Skin epidermis (tissue), 12 donors: ENCODE results near the gene EID2B.
A peak's percentile ranks its signal among the peaks of the same experiment; 100 is the strongest.

Experiments
- H3K27ac ChIP-seq, 21 experiments: fragments of 200-600 bp; sonication (generic) in 11 of 21; one replicate each; pipeline ENCODE4 v1.5.0; 2020; ENCODE audit warnings: mild to moderate bottlenecking in 3 of 21, inconsistent platforms in 2 of 21, moderate library complexity in 2 of 21
- H3K4me3 ChIP-seq, 7 experiments: fragments of 200-600 bp; sonication (generic) in 2 of 7; one replicate each; pipeline ENCODE4 v1.5.0; 2020; ENCODE audit warnings: inconsistent platforms in 2 of 7, mild to moderate bottlenecking in 2 of 7, moderate library complexity in 1 of 7

The EID2B gene

DNA sequence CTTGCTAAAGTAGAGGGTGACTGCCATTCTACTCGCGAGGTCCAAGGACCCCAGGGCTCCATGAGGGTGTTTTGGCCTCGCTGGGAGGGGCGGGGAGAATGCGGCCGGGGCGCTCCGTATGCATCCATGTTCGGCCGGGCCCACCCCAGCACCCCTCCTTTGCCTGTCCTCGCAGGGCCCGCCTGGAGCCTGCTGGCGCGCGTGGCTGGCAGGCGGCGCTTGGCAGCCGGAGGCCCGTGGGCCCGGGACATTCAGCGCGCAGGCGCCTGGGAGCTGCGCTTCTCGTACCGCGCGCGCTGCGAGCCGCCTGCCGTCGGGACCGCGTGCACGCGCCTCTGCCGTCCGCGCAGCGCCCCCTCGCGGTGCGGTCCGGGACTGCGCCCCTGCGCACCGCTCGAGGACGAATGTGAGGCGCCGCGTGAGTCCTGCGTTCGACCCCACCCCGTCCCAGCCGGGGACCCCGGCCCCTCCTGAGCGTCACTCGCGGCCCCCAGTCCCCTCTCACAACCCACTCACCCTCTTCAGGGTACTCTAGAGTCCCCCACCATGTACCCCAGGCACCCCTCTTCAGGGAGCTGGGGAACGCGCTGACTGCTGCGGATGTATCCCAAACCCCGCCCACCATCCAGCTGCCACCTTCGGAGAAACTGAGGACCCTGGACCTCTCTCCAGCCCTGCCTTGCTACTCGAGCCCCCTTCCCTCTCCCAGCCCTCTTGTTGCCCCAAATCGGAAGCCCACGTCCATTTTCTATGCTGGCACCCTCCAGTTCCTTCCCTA is 29.8 kb downstream of the EID2B start:
- H3K4me3 ChIP-seq: no peak overlapping the region

DNA sequence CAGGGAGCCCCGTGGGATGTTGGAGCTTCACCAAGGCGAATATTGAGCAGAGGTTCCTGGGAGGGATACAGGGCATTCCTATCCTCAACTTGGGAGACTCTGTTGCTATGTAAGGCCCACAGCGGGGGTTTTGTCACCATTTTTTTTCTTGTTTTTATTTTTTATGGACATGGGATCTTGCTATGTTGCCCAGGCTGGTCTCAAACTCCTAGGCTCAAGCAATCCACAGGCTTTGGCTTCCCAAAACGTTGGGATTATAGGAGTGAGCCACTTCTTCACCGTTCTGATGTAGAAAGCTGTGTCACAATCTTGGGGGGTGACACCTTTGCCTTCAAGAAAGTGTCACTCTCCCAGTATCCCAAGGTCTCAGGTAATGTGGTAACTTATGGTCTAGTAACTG is 31.3 kb downstream of the EID2B start:
- Histone ChIP-seq H3K27ac (no peak overlapping the region), H3K4me3 (no peak overlapping the region)

More for the DNA sequence above, 29.8 kb downstream of the EID2B start:
- H3K27ac ChIP-seq: no peak overlapping the region

DNA sequence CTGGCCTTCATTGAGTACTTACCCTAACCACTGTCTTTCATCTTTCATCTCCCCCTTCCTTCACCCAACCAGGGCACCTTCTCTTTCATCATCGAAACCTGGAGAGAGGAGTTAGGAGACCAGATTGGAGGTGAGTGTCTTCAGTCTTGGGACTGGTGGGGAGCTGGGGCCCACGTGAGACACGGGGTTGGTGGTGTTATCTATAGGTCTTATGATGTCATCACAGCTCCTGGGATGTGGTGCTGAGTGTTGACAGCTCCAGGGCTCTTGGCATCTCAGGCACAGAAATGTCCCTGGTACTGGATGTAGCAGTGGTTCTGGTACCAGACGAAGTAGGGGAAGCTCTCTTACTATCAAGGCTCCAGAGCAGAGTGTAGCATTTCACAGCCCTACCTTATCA is 32.1 kb downstream of the EID2B start:
- Histone ChIP-seq H3K27ac (no peak overlapping the region), H3K4me3 (no peak overlapping the region)

DNA sequence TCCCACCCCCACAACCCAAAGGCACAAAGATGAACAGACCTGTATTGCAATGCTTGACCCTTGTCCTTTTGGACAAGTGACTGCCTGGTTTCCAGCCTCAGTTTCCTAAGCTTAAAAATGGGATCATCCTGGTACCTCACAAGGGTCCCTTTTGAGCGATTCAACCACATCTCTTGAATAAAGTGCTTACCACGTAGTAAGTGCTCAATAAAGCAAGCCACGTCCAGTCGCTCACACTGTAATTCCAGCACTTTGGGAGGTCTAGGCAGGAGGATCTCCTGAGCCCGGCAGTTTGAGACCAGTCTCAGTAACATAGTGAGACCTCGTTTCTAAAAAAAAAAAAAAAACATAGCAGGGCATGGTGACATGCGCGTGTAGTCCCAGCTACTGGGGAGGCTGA is 32.7 kb downstream of the EID2B start:
- H3K4me3 ChIP-seq: no peak overlapping the region
- no peak overlapping the region for H3K27ac ChIP-seq

DNA sequence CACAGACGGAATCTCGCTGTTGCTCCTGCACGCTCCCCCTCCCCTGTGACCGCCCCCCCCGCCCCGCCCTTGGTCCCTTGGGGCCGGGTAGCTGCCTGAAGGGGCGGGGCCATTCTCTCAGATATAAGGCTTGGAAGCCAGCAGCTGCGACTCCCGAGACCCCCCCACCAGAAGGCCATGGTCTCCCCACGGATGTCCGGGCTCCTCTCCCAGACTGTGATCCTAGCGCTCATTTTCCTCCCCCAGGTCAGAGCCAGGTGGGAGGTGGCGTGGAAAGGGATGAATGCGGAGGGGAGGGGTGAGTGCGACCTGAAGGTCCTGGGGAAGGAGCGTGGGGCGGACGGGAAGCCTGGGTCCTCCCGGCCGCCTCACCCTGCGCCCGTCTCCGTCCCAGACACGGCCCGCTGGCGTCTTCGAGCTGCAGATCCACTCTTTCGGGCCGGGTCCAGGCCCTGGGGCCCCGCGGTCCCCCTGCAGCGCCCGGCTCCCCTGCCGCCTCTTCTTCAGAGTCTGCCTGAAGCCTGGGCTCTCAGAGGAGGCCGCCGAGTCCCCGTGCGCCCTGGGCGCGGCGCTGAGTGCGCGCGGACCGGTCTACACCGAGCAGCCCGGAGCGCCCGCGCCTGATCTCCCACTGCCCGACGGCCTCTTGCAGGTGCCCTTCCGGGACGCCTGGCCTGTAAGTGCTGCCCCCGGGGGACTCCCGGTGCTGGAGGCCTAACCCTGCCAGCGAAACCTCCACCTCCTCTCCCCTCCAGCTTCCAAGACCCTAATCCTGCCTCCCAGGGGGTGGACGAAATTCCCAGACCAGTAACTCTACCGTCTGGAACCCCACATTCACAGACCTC is 33.6 kb downstream of the EID2B start, which contains the start of gene DLL3:
Gene DLL3, plus strand, starts transcription at position 150 of the 845 bp plus-strand sequence. Its CDS starts 28 bp downstream, at position 178.
- H3K27ac ChIP-seq: no peak within 1 kb of the TSS

DNA sequence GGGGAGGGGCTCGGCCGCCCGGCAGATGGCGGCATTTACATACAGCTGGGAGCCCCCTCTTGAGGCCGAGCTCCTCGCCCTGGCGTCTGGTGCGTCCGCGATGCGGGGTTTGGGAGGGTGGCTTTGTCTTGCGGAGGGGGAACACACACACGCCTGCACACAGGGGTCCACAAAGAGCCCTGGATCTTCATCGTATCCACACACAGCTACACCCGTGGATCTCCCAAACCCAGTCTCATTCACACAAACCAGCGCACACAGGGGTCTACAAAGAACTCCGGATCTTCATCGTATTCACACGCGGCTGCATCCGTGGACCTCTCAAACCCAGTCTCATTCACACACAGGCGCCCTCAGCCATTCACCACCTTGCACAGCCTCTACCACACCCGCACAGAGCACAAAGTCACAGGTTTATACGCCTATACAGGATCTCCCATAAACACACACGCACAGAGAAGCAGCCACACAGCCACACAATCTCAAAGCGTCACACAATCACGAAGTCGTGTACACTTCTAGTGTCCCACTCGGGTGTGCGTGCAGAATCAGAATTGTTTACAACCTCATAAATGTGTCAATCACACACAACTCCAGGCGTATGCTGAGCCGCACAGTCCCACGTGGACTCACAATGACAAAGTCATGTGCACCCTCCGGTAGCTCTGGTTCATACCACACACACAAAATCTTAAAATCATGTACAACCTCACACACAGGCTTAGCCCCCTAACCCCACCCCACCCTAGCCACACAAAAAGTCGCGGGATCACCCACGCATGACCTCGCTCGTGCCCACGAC is 34.5 kb downstream of the EID2B start:
- no peak overlapping the region for H3K27ac ChIP-seq
- no peak overlapping the region for H3K4me3 ChIP-seq

More for the DNA sequence above, 33.6 kb downstream of the EID2B start, which contains the start of gene DLL3:
- H3K4me3 ChIP-seq: no peak within 1 kb of the TSS

DNA sequence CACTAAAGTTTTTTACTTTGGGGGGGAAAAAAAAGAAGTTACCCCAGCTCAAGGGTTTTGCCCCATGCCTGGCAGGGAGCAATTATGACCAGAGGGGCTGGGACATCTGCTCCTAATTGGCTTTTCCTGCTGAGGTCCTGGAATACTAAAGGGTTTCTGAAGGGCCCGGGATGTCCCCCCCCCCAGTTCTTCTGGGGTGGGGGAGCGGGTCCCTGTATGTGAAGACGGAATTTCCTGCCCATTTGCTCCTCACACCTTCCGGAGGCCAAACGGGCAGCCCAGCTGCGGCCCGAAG is 35.0 kb downstream of the EID2B start:
- Histone ChIP-seq H3K27ac (no peak overlapping the region), H3K4me3 (no peak overlapping the region)

DNA sequence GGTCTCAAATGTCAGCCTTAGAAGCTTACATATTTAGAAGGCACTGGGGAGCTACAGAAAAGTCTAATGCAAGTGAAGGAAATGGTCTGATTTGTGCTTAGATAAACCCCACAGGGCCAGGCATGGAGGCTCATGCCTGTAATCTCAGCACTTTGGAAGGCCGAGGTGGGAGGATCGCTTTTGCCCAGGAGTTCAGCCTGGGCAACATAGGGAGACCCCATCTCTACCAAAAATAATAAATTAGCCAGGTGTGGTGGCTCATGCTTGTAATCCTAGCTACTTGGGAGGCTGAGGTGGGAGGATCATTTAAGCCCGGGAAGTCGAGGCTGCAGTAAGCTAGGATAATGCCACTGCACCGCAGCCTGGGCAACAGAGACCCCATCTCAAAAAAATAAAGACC is 36.6 kb downstream of the EID2B start:
- no peak overlapping the region for H3K27ac ChIP-seq
- no peak overlapping the region for H3K4me3 ChIP-seq

DNA sequence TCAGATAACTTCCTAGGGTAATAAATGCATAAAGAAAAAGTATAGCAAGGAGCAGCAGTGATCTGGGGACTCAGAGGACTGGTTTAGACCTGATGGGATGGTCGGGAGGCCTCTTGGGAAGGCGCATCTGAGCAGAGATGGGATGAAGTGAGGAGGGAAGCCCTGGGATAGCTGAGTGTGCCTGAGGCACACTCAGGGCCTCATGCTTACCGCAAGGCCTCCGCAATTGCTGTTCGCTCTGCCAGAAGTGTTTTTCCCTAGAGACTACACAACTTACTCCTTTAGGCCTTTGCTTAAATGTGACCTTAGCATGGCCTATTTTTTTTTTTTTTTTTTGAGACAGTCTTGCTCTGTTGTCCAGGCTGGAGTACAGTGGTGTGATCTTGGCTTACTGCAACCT is 38.0 kb downstream of the EID2B start:
- H3K4me3 ChIP-seq: no peak overlapping the region
- no peak overlapping the region for H3K27ac ChIP-seq

DNA sequence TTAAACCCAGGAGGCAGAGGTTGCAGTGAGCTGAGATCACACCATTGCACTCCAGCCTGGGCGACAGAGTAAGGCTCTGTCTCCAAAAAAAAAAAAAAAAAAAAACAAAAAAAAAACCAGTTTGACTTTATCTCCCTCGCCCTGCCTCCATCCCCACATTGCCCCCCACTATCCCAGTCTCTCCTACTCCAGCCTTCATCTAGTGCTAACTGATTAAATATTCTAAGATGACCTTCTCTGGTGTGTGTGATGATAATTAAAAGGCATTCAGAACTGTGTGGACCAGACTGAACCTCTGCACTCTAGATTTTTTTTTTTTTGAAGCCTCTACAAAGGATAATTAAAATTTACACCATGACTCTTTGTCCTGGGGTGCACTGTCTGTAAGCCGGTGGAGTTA is 39.9 kb downstream of the EID2B start:
- H3K27ac ChIP-seq: no peak overlapping the region
- no peak overlapping the region for H3K4me3 ChIP-seq

DNA sequence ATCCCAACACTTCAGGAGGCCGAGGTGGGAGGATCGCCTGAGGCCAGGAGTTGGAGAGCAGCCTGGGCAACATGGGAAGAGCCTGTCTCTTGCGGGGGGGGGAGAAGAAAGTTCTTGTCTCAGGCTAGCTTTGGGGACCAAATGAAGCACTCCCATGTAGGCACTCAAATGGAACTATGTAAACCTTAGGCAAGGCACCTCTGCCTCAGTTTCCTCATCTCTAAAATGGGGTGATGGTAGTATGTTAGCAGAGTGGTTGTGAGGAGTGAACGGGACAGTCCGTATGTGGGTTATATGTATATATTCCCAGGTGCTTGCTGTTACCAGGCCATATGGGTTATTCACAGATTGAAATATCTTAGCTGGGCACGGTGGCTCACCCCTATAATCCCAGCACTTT is 40.4 kb downstream of the EID2B start:
- Histone ChIP-seq H3K4me3 (no peak overlapping the region), H3K27ac (no peak overlapping the region)

DNA sequence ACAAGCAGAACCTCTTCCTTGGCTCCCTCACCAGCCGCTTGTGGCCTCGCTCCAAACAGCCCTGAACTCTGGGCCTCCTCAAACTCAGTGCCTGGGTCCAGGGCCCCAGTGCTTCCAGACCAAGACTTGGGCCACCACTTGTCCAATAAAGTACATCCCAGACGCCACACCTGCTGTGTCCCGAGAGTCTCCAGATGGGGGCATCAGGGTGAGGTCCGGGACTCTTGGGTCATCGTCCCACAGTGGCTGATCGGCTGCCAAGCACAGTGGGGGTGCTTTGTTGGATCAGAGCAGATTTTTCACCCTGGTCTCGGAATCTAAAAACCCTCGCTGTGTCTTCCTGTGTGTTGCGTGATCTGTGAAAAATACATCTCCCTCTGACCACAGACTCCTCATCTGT is 42.9 kb downstream of the EID2B start:
- Histone ChIP-seq H3K27ac (no peak overlapping the region), H3K4me3 (no peak overlapping the region)

DNA sequence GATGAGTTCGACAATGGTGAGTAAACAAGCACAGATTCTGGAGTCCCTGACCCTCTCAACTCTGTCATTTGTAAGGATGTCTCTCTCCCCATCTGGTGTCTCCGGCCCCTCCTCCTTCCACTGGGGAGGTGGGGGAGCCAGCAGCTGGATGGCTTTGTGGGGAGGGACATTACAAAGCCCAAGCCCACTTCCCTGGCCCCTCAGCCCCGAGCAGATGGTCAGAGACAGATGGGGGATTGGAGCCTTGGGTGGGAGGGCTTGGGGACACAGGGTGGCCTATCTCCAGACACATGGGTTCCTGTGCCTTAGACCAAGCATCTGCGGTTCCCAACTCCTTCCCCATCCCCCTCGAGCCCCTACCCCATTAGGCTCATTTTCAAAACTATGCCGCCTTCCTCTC is 49.5 kb downstream of the EID2B start:
- H3K4me3 ChIP-seq: no peak overlapping the region
- H3K27ac ChIP-seq: no peak overlapping the region

DNA sequence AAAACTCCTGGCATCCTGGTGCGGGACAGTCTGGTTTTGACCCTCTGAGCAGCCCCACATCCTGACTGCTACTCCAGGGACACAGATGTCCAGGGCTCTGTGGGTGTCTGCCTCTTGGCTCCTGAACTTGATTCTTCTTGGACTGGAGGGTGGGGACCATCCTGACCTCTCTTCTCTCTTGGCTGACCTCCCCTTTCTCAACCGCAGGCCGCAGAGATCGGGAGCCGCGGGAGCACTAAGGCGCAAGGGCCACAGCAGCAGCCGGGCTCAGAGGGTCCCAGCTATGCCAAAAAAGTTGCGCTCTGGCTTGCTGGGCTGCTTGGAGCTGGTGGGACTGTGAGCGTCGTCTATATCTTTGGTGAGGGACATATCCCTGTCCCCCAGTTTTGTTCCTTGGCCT is 51.0 kb downstream of the EID2B start:
- H3K4me3 ChIP-seq: peak overlapping the region; percentile 74 to 99 (median 95)
- peak overlapping the region in 11 of 21 experiments; percentile 72 to 98 (median 88) for H3K27ac ChIP-seq

DNA sequence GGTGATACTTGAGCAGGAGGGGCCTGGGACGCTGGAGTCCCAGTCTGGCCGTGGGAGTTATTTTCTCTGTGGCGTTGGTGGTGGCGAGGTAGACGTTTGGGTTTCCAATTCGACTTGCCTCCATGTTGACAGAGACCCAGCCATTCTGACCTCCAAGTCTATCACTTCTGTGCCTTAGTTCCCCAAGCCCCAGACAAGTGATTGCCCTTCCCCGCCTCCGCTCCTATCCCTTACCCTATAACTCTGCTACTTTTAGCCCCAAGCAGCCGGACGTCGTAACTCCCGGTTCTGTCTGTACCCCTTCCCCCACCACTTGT is 51.5 kb downstream of the EID2B start:
- Histone ChIP-seq H3K4me3 (peak overlapping the region; percentile 74 to 99 (median 95)), H3K27ac (peak overlapping the region; percentile 41 to 98 (median 87))
